Mucosa of descending colon (tissue), 3 donors: ENCODE measurements around the gene SLC49A4. TPM values are rescaled to one million over a fixed set of nuclear protein-coding genes. Genes with fewer than 3 reads are reported as not detected.

Experiments used
- ATAC-seq: fragments of 200-7000 bp; cut with Tn5 transposase; one replicate; pipeline ENCODE4 v1.9.1; 2020; ENCODE audit warnings: mild to moderate bottlenecking, moderate library complexity
- DNase-seq, 3 donors: peaks; one replicate each; pipeline ENCODE4 v3.0.0-alpha.2; 2020
- H3K36me3 ChIP-seq: fragments of 200-600 bp; one replicate; pipeline ENCODE4 v1.8.0; 2021; ENCODE audit warnings: low read depth, mild to moderate bottlenecking
- H3K4me1 ChIP-seq: fragments of 200-600 bp; one replicate; pipeline ENCODE4 v1.8.0; 2021; ENCODE audit warnings: low read depth, mild to moderate bottlenecking
- H3K4me3 ChIP-seq: fragments of 200-600 bp; one replicate; pipeline ENCODE4 v1.8.0; 2021; ENCODE audit warnings: mild to moderate bottlenecking
- H3K9me3 ChIP-seq: fragments of 200-600 bp; one replicate; pipeline ENCODE4 v1.8.0; 2021; ENCODE audit warnings: mild to moderate bottlenecking
- CTCF ChIP-seq: fragments of 200-600 bp; IDR thresholded peaks from one replicate; pipeline ENCODE4 v1.8.0; 2022; ENCODE audit warnings: antibody characterized with exemption, mild to moderate bottlenecking
- intact Hi-C, 2 donors: fragments of 100-400 bp; cut with DNase I in 1 of 2; cut with micrococcal nuclease in 1 of 2; formaldehyde crosslinking; loops; one replicate each; pipeline versions ENCODE4 v1.11.0 to v1.11.1; 2022; cut with DNase I, micrococcal nuclease
- total RNA-seq, 3 donors: library from RNA; stranded (reverse); fragmentation: NEBNext Ultra II Directional in 2 of 3; extraction: Animal tissue kit (Norgen Biotek cat#: 25700) in 2 of 3; gene quantifications; one replicate each; pipeline versions ENCODE4 v1.2.1 to v1.2.4, GENCODE V29; 2021 to 2023
- donor health status: DM: no; HTN: no; CAD: no; lungs with moderate emphysema.
- donor health status: DM: no; HTN: no; CAD: no.
- donor health status: DM: no; HTN: yes; CAD: no.

SLC49A4 gene
- total RNA-seq, 3 donors from 2014 or later = 16.4 to 27.7 (median 22.9) TPM

DNA sequence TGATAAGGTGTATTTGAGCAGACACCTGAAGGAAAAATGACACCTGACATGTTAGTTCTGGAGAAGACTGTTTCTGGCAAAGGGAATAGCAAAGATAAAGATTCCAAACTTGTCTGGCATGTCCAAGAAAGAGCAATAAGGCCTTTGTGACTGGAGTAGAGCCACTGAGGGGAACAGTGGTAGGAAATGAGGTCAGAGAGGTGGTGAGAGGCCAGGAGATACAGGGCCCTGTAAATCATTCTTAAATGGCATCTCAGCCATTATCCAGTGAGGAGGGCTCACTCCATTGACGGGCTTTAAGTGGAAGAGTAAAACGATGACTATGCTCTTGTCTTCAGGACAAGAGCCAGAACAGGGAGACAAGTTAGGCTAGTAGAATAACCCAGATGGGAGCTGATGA, 4.5 kb downstream of the SLC49A4 start:
- peaks cover 3% of the 10 kb centered on the region for H3K4me1 ChIP-seq
- no peaks in the 10 kb centered on the region for H3K36me3 ChIP-seq
- no peak for ATAC-seq
- no peak for TF ChIP-seq CTCF
- intact Hi-C loops = no loop called here
- H3K9me3 ChIP-seq = no peaks in the 10 kb centered on the region
- no peak for DNase-seq
- no peak overlapping the region for H3K4me3 ChIP-seq

- Histone ChIP-seq H3K36me3 (no peaks in the 10 kb centered on the region), H3K4me1 (peaks cover 3% of the 10 kb centered on the region), H3K4me3 (no peak overlapping the region), H3K9me3 (no peaks in the 10 kb centered on the region)
- TF ChIP-seq CTCF = no peak
- intact Hi-C loops = no loop called here
- no peak for DNase-seq
- no peak for ATAC-seq
These were observed 5.2 kb downstream of the SLC49A4 start for GRCh38 chr3:122800031-122800430.

GRCh38 chr3:122800706-122801237, 5.9 kb downstream of the SLC49A4 start:
- Histone ChIP-seq H3K4me3 (no peak overlapping the region), H3K4me1 (peaks cover 3% of the 10 kb centered on the region), H3K9me3 (no peaks in the 10 kb centered on the region), H3K36me3 (no peaks in the 10 kb centered on the region)
- ATAC-seq (no peak), DNase-seq (no peak)
- no peak for TF ChIP-seq CTCF
- intact Hi-C loops = no loop called here

- no peak for TF ChIP-seq CTCF
- Histone ChIP-seq H3K4me3 (no peak overlapping the region), H3K4me1 (no peaks in the 10 kb centered on the region), H3K9me3 (no peaks in the 10 kb centered on the region), H3K36me3 (no peaks in the 10 kb centered on the region)
- intact Hi-C loops = no loop called here
- DNase-seq (no peak), ATAC-seq (no peak)
These were observed 7.5 kb downstream of the SLC49A4 start for GRCh38 chr3:122802323-122802722.

DNA sequence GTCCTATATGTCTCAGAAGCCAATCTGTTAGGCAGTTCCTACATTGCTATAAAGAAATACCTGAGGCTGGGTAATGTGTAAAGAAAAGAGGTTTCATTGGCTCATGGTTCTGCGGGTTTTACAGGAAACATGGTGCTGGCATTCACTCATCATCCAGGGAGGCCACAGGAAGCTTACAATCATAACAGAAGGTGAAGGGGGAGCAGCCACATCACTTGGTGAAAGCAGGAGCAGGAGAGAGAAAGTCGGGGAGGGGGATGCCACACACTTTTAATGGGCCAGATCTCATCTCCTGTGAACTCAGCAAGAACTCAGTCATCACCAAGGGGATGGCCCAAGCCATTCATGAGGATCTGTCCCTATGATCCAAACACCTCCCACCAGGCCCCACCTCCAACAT, 9.1 kb downstream of the SLC49A4 start:
- intact Hi-C loops = no loop called here
- no peak for DNase-seq
- Histone ChIP-seq H3K36me3 (no peaks in the 10 kb centered on the region), H3K9me3 (no peaks in the 10 kb centered on the region), H3K4me3 (no peak overlapping the region), H3K4me1 (no peaks in the 10 kb centered on the region)
- ATAC-seq = no peak
- no peak for TF ChIP-seq CTCF

GRCh38 chr3:122810734-122811133, 15.9 kb downstream of the SLC49A4 start:
- DNase-seq (no peak), ATAC-seq (no peak)
- Histone ChIP-seq H3K4me3 (no peak overlapping the region), H3K36me3 (no peaks in the 10 kb centered on the region), H3K9me3 (no peaks in the 10 kb centered on the region), H3K4me1 (no peaks in the 10 kb centered on the region)
- intact Hi-C loops = no loop called here
- no peak for TF ChIP-seq CTCF
